ENCODE data around the gene CD81. TPM values are rescaled to one million over a fixed set of nuclear protein-coding genes. Genes with fewer than 3 reads are reported as not detected.

Gene CD81
- total and polyA plus RNA-seq, 2 donors (not counting 1 experiment from before 2014, with no cell fraction given), result 438 to 611 TPM

- Histone ChIP-seq H3K4me1 (ENCODE audit: control insufficient read depth, extremely low read depth, insufficient read depth, low read length) (no peaks in the 10 kb centered on the region), H2AFZ (ENCODE audit: low read length) (no peak overlapping the region), H3K9ac (ENCODE audit: insufficient read depth, low read length) (no peak overlapping the region), H3K79me2 (ENCODE audit: control insufficient read depth, insufficient read depth, low read length) (no peaks in the 10 kb centered on the region), H3K4me3 (replicated peaks in 1 of 4; ENCODE audit: control extremely low read depth in 1 of 4, insufficient read depth in 1 of 4, low read depth in 3 of 4, low read length in 4 of 4) (no peak overlapping the region), H3K36me3 (ENCODE audit: control insufficient read depth, insufficient read depth, low read length) (no peaks in the 10 kb centered on the region), H3K27ac (ENCODE audit: insufficient read depth, low read length) (no peak overlapping the region), H3K27me3 (ENCODE audit: control insufficient read depth, insufficient read depth, low read length) (no peaks in the 10 kb centered on the region), H3K9me3 (ENCODE audit: control insufficient read depth, insufficient read depth, low read depth, low read length) (no peaks in the 10 kb centered on the region), H3K4me2 (ENCODE audit: extremely low read depth, insufficient read depth, low read length) (no peak overlapping the region), H4K20me1 (ENCODE audit: control insufficient read depth, extremely low read depth, insufficient read depth, low read length) (no peaks in the 10 kb centered on the region)
- no peak for TF ChIP-seq CTCF (conservative IDR thresholded peaks at IDR 0.05 in 1 of 2, IDR thresholded peaks at IDR 0.05 in 1 of 2; ENCODE audit: low read depth in 1 of 2, low read length in 2 of 2)
- TF ChIP-seq EZH2 (IDR thresholded peaks at IDR 0.05; ENCODE audit: low read length, missing control alignments), result no peak
- no peak for DNase-seq (ENCODE audit: low read depth in 2 of 2)
Measured at GRCh38 chr11:2426826-2427521, 49.9 kb downstream of the CD81 start.

- Histone ChIP-seq H3K9me3 (ENCODE audit: control insufficient read depth, insufficient read depth, low read depth, low read length) (no peaks in the 10 kb centered on the region), H3K36me3 (ENCODE audit: control insufficient read depth, insufficient read depth, low read length) (no peaks in the 10 kb centered on the region), H3K9ac (ENCODE audit: insufficient read depth, low read length) (no peak overlapping the region), H3K79me2 (ENCODE audit: control insufficient read depth, insufficient read depth, low read length) (no peaks in the 10 kb centered on the region), H3K4me3 (replicated peaks in 1 of 4; ENCODE audit: control extremely low read depth in 1 of 4, insufficient read depth in 1 of 4, low read depth in 3 of 4, low read length in 4 of 4) (no peak overlapping the region), H2AFZ (ENCODE audit: low read length) (no peak overlapping the region), H3K27me3 (ENCODE audit: control insufficient read depth, insufficient read depth, low read length) (no peaks in the 10 kb centered on the region), H3K4me1 (ENCODE audit: control insufficient read depth, extremely low read depth, insufficient read depth, low read length) (no peaks in the 10 kb centered on the region), H3K4me2 (ENCODE audit: extremely low read depth, insufficient read depth, low read length) (no peak overlapping the region), H4K20me1 (ENCODE audit: control insufficient read depth, extremely low read depth, insufficient read depth, low read length) (no peaks in the 10 kb centered on the region), H3K27ac (ENCODE audit: insufficient read depth, low read length) (no peak overlapping the region)
- TF ChIP-seq CTCF (conservative IDR thresholded peaks at IDR 0.05 in 1 of 2, IDR thresholded peaks at IDR 0.05 in 1 of 2; ENCODE audit: low read depth in 1 of 2, low read length in 2 of 2) (no peak), EZH2 (IDR thresholded peaks at IDR 0.05; ENCODE audit: low read length, missing control alignments) (no peak)
- no peak for DNase-seq (ENCODE audit: low read depth in 2 of 2)
Measured at GRCh38 chr11:2427721-2428321, 50.7 kb downstream of the CD81 start.

GRCh38 chr11:2428322-2428795, 51.2 kb downstream of the CD81 start:
- no peak overlapping the region for H3K4me2 ChIP-seq (ENCODE audit: extremely low read depth, insufficient read depth, low read length)
- no peaks in the 10 kb centered on the region for H3K27me3 ChIP-seq (ENCODE audit: control insufficient read depth, insufficient read depth, low read length)
- no peak overlapping the region for H3K9ac ChIP-seq (ENCODE audit: insufficient read depth, low read length)
- no peak overlapping the region for H2AFZ ChIP-seq (ENCODE audit: low read length)
- H3K9me3 ChIP-seq (ENCODE audit: control insufficient read depth, insufficient read depth, low read depth, low read length), result no peaks in the 10 kb centered on the region
- H3K4me3 ChIP-seq (replicated peaks in 1 of 4; ENCODE audit: control extremely low read depth in 1 of 4, insufficient read depth in 1 of 4, low read depth in 3 of 4, low read length in 4 of 4), result no peak overlapping the region
- TF ChIP-seq CTCF (conservative IDR thresholded peaks at IDR 0.05 in 1 of 2, IDR thresholded peaks at IDR 0.05 in 1 of 2; ENCODE audit: low read depth in 1 of 2, low read length in 2 of 2) (peak; percentile 72 to 87), EZH2 (IDR thresholded peaks at IDR 0.05; ENCODE audit: low read length, missing control alignments) (no peak)
- H3K27ac ChIP-seq (ENCODE audit: insufficient read depth, low read length), result no peak overlapping the region
- H3K79me2 ChIP-seq (ENCODE audit: control insufficient read depth, insufficient read depth, low read length), result no peaks in the 10 kb centered on the region
- peak; percentile 14 to 45 for DNase-seq (ENCODE audit: low read depth in 2 of 2)
- no peaks in the 10 kb centered on the region for H4K20me1 ChIP-seq (ENCODE audit: control insufficient read depth, extremely low read depth, insufficient read depth, low read length)
- no peaks in the 10 kb centered on the region for H3K36me3 ChIP-seq (ENCODE audit: control insufficient read depth, insufficient read depth, low read length)
- no peaks in the 10 kb centered on the region for H3K4me1 ChIP-seq (ENCODE audit: control insufficient read depth, extremely low read depth, insufficient read depth, low read length)
